GM18520 (cell line): ENCODE measurements around the gene SSU72.
"Not testable (repeated sequence)": the region's sequence is repeated elsewhere in the genome, so short reads cannot be mapped to it uniquely, and the experiment has no call there.

Experiments
- ATAC-seq: cut with Tn5 transposase; IDR thresholded peaks from one replicate; pipeline ENCODE4 v1.9.1; 2021; ENCODE audit not compliant: unreplicated experiment

SSU72 gene

DNA sequence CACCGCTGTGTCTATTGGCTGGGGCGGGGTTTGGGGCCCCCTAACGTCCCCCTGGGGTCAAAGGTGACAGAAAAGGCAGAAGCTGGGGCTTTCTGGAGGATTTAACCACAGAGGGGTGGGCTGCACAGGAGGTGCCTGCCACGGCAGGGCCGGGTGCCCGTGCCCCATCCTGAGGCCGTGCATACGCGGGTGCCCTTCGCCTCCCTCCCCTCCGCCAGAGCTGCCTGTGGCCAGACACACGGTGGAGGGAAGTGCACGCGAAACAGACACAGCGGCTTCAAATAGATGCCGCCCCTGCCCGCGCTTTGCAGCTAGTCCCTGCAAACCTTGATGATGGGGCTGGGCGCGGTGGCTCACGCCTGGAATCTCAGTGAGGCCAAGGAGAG lies 65.2 kb downstream of the SSU72 start:
- not testable (repeated sequence) for ATAC-seq

DNA sequence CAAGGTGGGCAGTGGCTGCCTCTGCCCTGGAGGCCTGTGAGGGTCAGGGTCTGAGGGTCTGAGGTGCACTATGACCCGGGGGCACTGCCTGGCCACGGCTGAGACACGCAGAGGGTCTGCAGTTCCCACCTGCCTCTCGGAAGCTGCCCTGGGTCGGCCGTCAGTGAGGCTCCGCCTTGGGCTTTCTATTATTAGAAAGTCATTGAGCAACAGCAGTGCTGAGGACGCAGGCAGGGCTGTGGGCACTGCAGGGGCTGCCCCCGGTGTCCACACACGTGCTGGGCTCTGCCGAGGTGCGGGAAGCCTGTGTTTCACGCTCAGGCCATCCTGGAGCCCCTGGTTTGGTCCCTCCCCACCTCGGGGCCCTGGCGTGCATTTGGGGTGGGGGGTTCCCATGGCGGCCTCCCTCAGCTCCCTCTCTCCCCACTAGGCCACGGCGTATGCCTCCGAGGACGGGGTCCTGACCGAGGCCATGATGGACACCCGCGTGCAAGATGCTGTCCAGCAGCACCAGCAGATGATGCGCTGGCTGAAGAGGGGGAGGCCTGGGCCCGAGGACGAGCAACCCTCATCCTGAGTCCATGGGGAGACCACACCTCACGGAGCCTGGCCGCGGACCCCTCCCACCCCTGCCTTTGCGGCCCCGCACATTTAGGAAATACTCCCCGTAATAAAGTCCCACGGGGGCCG lies 65.7 kb downstream of the SSU72 start:
- not testable (repeated sequence) for ATAC-seq

DNA sequence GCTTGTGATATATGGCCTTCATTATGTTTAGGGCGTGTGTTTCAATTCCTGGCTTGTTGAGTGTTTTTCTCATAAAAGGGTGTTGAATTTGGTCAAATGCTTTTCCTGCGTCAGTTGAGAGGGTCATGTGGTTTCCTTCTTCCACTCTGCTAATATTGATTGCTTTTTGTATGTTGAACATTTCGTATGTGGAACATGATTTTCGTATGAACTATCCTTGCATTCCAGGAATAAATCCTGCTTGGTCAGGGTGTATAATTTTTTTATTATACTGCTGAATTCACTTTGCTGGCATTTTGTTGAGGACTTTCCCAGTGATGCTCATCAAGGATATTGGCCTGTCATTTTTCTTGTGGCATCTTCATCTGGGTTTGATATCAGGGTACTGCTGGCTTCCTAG lies 67.4 kb downstream of the SSU72 start:
- no peak for ATAC-seq

DNA sequence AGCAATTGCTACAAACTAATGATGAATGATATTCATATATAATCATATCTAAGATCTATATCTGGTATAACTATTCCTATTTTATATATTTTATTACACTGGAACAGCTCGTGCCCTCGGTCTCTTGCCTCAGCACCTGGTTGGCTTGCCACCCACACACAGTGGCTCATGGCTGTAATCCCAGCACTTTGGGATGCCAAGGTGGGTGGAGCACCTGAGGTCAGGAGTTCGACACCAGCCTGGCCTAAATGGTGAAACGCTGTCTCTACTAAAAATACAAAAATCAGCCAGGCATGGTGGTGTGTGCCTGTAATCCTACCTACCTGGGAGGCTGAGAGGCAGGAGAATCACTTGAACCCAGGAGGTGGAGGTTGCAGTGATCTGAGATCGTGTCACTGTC lies 68.9 kb downstream of the SSU72 start:
- ATAC-seq, result not testable (repeated sequence)

DNA sequence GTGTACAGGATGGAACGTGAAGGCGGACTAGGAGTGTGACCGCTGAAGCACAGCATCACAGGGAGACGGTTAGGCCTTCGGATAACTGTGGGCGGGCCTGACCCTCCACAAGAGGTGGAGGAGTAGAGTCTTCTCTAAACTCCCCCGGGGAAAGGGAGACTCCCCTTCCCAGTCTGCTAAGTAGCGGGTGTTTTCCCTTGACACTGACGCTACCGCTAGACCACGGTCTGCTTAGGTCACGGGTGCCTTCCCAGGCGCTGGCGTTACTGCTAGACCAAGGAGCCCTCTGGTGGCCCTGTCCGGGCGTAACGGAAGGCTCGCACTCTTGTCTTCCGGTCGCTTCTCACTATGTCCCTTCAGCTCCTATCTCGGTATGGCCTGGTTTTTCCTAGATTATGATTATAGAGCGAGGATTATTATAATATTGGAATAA lies 69.3 kb downstream of the SSU72 start:
- ATAC-seq, result peak; percentile 52

DNA sequence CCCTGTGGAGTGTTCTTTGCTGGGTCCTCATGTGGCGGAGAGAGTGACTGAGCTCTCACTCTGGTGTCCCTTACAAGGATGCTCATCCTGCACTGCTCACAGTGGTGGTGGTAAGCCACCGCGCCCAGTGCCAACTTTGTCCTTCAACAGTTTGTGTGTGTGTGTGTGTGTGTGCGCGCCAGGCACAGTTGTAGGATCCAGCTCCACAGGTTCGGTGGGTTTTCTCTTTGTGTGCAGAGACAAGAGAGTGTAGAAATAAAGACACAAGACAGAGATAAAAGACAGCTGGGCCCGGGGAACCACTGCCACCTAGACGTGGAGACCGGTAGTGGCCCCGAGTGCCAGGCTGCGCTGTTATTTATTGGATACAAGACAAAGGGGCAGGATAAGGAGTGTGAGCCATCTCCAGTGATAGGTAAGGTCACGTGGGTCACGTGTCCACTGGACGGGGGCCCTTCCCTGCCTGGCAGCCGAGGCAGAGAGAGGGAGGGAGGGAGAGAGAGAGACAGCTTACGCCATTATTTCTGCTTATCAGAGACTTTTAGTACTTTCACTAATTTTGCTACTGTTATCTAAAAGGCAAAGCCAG lies 69.8 kb downstream of the SSU72 start:
- not testable (repeated sequence) for ATAC-seq

DNA sequence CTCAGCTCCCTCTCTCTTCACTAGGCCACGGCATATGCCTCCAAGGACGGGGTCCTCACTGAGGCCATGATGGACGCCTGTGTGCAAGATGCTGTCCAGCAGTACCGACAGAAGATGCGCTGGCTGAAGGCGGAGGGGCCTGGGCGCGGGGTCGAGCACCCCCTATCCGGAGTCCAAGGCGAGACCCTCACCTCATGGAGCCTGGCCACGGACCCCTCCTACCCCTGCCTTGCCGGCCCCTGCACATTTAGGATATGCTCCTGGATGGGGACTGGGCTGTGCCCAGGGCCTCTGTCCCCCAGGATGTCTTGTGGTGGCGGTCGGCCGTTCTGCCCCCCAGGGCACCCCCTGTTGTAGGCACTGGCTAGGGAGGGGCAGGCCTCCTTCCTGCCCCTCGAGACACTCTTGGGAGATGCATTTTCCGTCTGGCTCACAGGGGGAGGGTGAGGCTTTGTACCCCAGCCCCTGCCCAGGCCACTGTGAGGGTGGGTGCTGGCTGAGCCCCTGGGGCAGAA lies 79.1 kb downstream of the SSU72 start:
- not testable (repeated sequence) for ATAC-seq

DNA sequence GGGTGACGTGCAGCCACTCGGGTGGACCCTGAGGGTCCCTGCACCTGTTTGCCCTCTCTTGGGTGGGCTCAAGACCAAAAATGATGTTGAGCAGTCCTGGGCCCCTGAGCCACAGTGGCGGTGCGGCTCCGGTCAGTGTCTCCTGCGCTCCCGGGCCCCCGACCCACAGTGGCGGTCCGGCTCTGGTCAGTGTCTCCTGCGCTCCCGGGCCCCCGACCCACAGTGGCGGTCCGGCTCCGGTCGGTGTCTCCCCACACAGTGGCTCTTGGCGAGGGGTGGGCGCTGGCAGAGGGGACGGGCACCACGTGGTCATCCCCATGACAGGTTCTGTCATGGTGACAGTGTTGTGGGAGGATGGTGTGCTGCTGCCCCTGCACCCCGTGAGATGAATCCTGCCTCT lies 80.4 kb downstream of the SSU72 start:
- ATAC-seq, result not testable (repeated sequence)
